GM13976 (cell line): ENCODE measurements around the gene TRANK1.
A peak's percentile ranks its signal among the peaks of the same experiment; 100 is the strongest.

ENCODE experiments used
- DNase-seq: peaks from one replicate; pipeline ENCODE4 v3.0.0; 2012; ENCODE audit warnings: low spot score
- in situ Hi-C: fragments of 300-500 bp; cut with MboI; formaldehyde crosslinking; loops from one replicate; pipeline ENCODE4 v1.12.0; 2022; ENCODE audit warnings: low sequenced_read_pairs, mixed read lengths, inconsistent platforms; ENCODE audit not compliant: unreplicated experiment
- TF ChIP-seq, protein P1 (sequence below): IDR thresholded peaks from 2 replicates; pipeline ENCODE4 v1.5.1; 2012; ENCODE audit warnings: borderline replicate concordance, mild to moderate bottlenecking; ENCODE audit not compliant: insufficient read depth; ENCODE audit errors: extremely low read depth, missing control alignments, control extremely low read depth

Gene TRANK1

DNA sequence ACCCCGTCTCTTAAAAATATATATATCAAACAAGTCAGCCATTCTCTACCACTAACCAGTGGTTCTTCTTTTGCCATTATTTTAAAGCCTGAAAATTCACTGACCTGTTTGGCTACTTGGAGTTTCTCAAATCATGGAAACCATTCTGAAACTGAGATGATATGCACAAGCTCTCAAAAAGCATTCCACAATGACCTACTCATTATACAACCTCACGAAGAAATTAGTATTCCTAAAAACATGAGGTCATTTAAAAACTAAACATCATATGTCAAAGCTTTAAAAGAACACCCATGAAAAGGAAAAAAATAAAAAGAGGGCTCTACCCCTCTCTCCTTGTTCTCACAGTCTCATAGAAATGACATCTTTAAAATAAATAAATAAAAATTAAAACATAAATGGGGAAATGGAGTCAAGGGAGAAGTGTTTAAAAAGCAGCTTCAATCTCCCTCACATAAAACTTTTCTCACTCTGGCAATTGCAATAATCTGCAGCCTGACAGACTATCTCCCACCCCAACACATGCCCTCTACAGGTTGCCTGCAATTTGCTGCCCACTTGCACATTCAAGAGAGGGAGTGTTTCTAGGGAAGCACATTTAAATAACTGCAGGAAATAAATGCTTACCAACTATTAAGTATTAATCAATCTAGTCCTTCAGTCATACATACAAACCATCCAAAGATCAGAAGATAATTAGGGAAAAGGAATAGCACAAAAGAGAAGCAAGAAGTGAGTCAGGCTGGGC lies 73.3 kb downstream of the TRANK1 start:
- no peak for DNase-seq
- TF ChIP-seq, protein P1, sequence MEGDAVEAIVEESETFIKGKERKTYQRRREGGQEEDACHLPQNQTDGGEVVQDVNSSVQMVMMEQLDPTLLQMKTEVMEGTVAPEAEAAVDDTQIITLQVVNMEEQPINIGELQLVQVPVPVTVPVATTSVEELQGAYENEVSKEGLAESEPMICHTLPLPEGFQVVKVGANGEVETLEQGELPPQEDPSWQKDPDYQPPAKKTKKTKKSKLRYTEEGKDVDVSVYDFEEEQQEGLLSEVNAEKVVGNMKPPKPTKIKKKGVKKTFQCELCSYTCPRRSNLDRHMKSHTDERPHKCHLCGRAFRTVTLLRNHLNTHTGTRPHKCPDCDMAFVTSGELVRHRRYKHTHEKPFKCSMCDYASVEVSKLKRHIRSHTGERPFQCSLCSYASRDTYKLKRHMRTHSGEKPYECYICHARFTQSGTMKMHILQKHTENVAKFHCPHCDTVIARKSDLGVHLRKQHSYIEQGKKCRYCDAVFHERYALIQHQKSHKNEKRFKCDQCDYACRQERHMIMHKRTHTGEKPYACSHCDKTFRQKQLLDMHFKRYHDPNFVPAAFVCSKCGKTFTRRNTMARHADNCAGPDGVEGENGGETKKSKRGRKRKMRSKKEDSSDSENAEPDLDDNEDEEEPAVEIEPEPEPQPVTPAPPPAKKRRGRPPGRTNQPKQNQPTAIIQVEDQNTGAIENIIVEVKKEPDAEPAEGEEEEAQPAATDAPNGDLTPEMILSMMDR, result no peak
- in situ Hi-C loops, result no loop called here

DNA sequence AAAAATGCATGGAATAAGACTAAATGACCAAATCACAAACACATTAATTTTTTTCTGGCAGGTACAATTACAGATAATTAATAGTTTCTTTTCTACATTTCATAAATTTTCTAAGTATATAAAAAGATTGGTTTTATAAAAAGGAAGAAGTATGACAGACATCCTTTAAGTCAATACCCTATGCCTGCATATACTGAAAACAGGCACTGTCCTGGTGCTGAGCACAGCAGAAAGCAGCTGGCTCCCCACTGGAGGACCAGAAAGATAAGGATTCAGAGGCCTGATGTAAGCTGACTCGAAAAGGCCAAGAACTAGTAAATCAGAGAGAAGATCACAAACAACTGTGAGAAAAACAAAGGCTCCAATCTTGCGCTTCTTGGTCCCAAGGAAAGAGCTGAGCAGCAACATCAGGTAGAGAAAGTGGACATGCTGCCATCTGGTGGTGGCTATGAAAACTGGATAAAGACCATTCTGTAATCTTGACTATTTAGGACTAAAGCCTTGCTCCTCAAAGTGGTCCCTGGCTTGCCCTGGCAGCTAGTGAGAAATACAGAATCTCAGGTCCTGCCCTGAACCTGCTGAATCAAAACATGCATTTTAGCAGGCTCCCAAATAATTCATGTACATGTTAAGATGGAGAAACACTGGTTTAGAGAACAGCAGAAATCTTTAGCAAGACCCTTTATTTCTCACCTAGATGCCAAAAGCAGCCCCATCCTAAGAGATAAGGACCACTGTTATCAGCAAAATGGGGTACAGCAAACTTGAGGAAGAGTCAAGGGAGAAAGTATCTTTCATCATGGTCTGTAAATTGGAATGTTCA lies 76.0 kb downstream of the TRANK1 start:
- peak; percentile 61 for DNase-seq
- TF ChIP-seq, protein P1, result peak; percentile 75
- in situ Hi-C loops, result loop anchor here (10.0 kb wide), 1 partner anchor 144 kb away; no protein-coding TSS in a partner anchor

DNA sequence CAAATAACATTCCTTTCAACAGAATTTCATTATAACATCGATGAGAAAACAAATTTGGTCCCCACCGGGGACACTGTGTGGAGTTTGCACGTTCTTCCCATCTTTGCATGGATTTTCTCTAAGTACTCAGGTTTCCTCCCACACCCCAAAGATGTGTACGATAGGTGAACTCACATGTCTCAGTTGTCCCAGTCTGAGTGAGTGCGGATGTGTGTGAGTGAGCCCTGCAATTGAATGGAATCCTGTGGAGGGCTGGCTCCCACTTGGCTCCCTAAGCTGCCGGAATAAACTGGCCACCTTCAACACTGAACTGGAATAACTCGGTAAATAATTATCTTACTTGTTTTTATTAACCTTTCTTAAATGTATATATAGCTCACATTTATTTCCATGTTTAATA lies 77.0 kb downstream of the TRANK1 start:
- no peak for DNase-seq
- TF ChIP-seq, protein P1, result no peak
- in situ Hi-C loops, result loop anchor here (10.0 kb wide), 1 partner anchor 143 kb away; no protein-coding TSS in a partner anchor

DNA sequence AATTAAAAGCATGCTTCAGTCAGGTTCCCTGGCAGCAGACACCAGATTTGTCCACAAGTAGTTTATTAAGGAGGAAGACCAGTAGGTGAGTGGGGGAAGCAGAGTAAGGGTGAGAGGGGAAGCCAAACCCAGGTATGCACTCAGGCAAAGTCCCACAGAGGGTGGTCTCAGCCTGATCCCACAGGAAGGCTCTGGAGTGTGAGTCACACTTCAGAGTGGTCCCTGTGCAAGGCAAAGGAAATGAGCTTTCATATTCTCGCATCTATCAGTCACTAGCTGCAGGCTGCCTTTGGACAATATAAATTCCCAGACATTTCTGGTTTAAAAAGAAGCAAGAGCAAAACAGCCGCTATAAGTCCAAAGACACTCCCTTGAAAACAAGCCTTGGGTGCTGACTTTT lies 78.5 kb downstream of the TRANK1 start:
- in situ Hi-C loops, result loop anchor here (10.0 kb wide), 1 partner anchor 142 kb away; no protein-coding TSS in a partner anchor
- TF ChIP-seq, protein P1, result no peak
- no peak for DNase-seq

DNA sequence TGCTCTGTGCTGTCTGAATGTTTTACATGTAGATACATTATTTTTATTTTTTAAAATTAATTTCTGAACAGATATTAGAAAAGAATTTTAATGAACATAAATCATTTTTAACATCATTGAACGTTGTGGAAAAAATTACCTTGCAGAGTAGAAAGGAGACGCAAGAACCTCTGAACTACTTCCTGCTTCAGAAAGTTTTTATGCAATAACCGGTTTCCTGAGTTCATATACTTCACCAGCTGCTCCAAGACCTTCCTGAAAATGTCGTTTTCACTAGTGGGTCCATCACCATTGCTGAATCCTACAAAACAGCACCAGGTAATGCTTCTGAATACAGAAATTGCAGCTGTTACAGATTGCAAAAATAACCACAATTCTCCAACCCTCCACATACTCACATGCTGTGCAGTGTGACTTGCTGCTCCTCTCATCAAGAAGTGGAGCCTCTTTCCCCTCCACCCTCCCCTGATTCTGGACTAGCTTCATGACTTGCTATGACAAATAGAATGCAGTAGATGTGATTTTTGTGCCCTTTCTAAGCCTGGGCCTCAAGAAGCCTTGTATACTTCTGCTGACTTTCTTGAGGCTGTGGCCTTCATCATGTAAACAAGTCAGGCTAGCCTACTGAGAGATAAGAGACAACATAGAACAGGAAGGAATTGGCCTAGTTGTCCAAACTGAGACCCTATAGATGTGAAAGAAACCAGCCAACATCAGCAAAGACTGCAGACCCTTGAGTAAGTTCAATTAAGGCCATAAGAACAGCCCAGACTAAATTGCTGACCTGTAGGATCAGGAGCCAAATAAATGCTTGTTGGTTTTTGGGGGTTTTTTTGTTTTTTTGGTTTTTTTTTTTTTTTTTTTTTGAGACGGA lies 80.4 kb downstream of the TRANK1 start:
- no peak for DNase-seq
- in situ Hi-C loops, result loop anchor here (10.0 kb wide), 1 partner anchor 140 kb away; no protein-coding TSS in a partner anchor
- TF ChIP-seq, protein P1, result no peak
